Vagina (tissue), 2 donors: Measurements from ENCODE around the gene MYH11. TPM values are rescaled to one million over a fixed set of nuclear protein-coding genes. Genes with fewer than 3 reads are reported as not detected.

Source experiments
- DNase-seq, 2 donors: peaks; one replicate each; pipeline ENCODE4 v3.0.0-alpha.2; 2017; ENCODE audit errors: extremely low spot score in 2 of 2
- H3K27ac ChIP-seq: fragments of 200-600 bp; sonication (generic); one replicate; pipeline ENCODE4 v1.5.1; 2019
- H3K27me3 ChIP-seq: fragments of 200-600 bp; sonication (generic); one replicate; pipeline ENCODE4 v1.5.1; 2019
- H3K36me3 ChIP-seq, 2 donors: fragments of 200-600 bp; sonication (generic); one replicate each; pipeline ENCODE4 v1.5.1; 2017 to 2019
- H3K4me1 ChIP-seq: fragments of 200-600 bp; sonication (generic); one replicate; pipeline ENCODE4 v1.5.1; 2019
- H3K4me3 ChIP-seq, 2 donors: fragments of 200-600 bp; sonication (generic); 1 replicate in 1 of 2; 2 replicates in 1 of 2; pipeline ENCODE4 v1.5.1; 2016 to 2019
- H3K9me3 ChIP-seq: fragments of 200-600 bp; sonication (generic); one replicate; pipeline ENCODE4 v1.5.1; 2019
- POLR2A ChIP-seq, 2 donors: fragments of 450-650 bp; IDR thresholded peaks; one replicate each; pipeline ENCODE4 v1.6.1; 2017; ENCODE audit warnings: antibody characterized with exemption in 2 of 2, mild to moderate bottlenecking in 2 of 2, moderate library complexity in 2 of 2
- POLR2AphosphoS5 ChIP-seq, 2 donors: sonication (generic); formaldehyde crosslinking; IDR thresholded peaks; one replicate each; pipeline ENCODE4 v1.9.0; 2017; ENCODE audit warnings: antibody characterized with exemption in 2 of 2, mild to moderate bottlenecking in 2 of 2, low read depth in 1 of 2; ENCODE audit not compliant: insufficient read depth in 1 of 2
- intact Hi-C: fragments of 100-400 bp; cut with DNase I; formaldehyde crosslinking; loops from one replicate; pipeline ENCODE4 v1.15.1; 2023
- total RNA-seq: library from RNA; depleted of rRNA; stranded (reverse); fragments of >200 nt; gene quantifications from one replicate; pipeline ENCODE4 v1.2.3, GENCODE V29; 2016
- TF ChIP-seq, protein P1 (sequence below), 3 experiments: fragments of 450-650 bp in 2 of 3; fragments of 200-600 bp in 1 of 3; sonication (generic) in 1 of 3; IDR thresholded peaks; one replicate each; pipeline ENCODE4 v1.5.1; 2017 to 2019; ENCODE audit warnings: antibody characterized with exemption in 3 of 3, mild to moderate bottlenecking in 2 of 3, moderate library complexity in 2 of 3

Gene MYH11
- total RNA-seq, 1 donor from 2014 or later = 822 TPM

DNA sequence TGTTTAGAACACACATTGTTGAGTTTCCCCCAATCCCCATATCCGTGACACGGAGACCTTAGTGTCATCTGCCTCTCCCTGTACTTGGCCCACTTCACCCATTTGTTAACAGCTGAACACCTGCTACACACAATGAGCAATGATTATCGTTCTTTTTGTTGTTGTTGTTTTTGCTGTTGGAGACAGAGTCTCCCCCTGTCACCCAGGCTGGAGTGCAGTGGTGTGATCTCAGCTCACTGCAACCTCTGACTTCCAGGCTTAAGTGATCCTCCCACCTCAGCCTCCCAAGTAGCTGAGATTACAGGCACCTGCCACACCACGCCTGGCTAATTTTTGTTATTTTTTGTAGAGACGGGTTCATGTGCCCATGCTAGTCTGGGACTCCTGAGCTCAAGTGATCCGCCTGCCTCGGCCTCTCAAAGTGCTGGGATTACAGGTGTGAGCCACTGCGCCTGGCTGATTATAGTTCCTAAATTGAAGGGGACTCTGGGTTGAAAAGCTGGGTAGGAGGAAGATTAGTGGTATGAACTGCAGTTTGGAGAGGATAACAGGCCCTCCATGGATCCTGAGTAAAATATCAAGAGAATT lies 185.2 kb downstream of the MYH11 start:
- Histone ChIP-seq H3K27me3 (no peaks in the 10 kb centered on the region), H3K4me3 (no peak overlapping the region), H3K36me3 (peaks cover 0 to 30% of the 10 kb centered on the region in 2 donors), H3K4me1 (peaks cover 33% of the 10 kb centered on the region), H3K27ac (peak overlapping the region; percentile 94), H3K9me3 (no peaks in the 10 kb centered on the region)
- no peak for DNase-seq
- intact Hi-C loops = no loop called here
- no peak for TF ChIP-seq POLR2AphosphoS5 (IDR thresholded peaks at IDR 0.05; ENCODE audit: insufficient read depth in 1 of 2, low read depth in 1 of 2)
- TF ChIP-seq, protein P1, sequence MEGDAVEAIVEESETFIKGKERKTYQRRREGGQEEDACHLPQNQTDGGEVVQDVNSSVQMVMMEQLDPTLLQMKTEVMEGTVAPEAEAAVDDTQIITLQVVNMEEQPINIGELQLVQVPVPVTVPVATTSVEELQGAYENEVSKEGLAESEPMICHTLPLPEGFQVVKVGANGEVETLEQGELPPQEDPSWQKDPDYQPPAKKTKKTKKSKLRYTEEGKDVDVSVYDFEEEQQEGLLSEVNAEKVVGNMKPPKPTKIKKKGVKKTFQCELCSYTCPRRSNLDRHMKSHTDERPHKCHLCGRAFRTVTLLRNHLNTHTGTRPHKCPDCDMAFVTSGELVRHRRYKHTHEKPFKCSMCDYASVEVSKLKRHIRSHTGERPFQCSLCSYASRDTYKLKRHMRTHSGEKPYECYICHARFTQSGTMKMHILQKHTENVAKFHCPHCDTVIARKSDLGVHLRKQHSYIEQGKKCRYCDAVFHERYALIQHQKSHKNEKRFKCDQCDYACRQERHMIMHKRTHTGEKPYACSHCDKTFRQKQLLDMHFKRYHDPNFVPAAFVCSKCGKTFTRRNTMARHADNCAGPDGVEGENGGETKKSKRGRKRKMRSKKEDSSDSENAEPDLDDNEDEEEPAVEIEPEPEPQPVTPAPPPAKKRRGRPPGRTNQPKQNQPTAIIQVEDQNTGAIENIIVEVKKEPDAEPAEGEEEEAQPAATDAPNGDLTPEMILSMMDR (IDR thresholded peaks at IDR 0.05) = no peak

DNA sequence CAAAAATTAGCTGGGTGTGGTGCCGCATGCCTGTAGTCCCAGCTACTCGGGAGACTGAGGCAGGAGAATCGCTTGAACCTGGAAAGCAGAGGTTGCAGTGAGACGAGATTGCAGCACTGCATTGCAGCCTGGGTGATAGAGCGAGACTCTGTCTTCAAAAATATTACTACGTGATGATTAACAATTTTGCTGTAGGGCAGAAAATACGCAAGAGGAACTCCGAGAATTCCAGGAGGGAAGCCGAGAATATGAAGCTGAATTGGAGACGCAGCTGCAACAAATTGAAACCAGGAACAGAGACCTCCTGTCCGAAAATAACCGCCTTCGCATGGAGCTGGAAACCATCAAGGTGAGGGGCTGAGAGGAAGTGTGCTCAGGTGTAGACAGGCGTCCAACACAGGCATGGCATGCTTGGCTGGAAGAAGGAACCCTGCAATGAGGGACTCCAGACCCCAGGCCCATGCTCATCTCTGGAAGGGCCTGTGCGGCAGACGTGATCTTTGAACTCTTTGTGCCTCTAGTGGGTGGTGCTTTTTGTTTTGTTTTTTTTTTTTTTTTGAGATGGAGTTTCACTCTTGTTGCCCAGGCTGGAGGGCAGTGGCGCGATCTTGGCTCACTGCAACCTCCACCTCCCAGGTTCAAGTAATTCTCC lies 189.6 kb downstream of the MYH11 start:
- H3K4me1 ChIP-seq = peaks cover 8% of the 10 kb centered on the region
- H3K27ac ChIP-seq = no peak overlapping the region
- no peak for DNase-seq
- no peaks in the 10 kb centered on the region for H3K27me3 ChIP-seq
- peaks cover 0 to 50% of the 10 kb centered on the region in 2 donors for H3K36me3 ChIP-seq
- TF ChIP-seq POLR2AphosphoS5 (IDR thresholded peaks at IDR 0.05; ENCODE audit: insufficient read depth in 1 of 2, low read depth in 1 of 2) = no peak
- TF ChIP-seq, protein P1 (IDR thresholded peaks at IDR 0.05) = no peak
- no peak for TF ChIP-seq POLR2A (IDR thresholded peaks at IDR 0.05)
- no peaks in the 10 kb centered on the region for H3K9me3 ChIP-seq
- intact Hi-C loops = no loop called here
- no peak overlapping the region for H3K4me3 ChIP-seq

DNA sequence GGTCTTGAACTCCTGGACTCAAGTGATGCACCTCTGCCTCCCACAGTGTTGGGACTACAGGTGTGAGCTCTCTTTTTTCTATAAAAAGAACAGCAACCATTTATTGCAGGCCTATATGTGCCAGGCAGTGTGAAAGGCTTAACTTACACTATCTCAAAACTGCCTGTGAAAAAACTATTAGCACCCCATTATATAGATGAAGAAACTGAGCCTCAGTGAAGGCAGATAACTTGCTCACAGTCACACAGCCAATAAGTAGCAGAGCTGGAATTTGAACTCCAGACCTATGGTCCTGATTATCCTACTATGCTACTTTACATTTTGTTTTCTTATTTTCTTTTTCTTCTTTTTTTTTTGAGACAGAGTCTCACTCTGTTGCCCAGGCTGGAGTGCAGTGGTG lies 191.7 kb downstream of the MYH11 start:
- no peak for TF ChIP-seq POLR2A (IDR thresholded peaks at IDR 0.05)
- TF ChIP-seq POLR2AphosphoS5 (IDR thresholded peaks at IDR 0.05; ENCODE audit: insufficient read depth in 1 of 2, low read depth in 1 of 2) = no peak
- TF ChIP-seq, protein P1 (IDR thresholded peaks at IDR 0.05) = no peak
- Histone ChIP-seq H3K27me3 (no peaks in the 10 kb centered on the region), H3K36me3 (peaks cover 0 to 54% of the 10 kb centered on the region in 2 donors), H3K4me1 (no peaks in the 10 kb centered on the region), H3K27ac (no peak overlapping the region), H3K4me3 (no peak overlapping the region), H3K9me3 (no peaks in the 10 kb centered on the region)
- intact Hi-C loops = no loop called here
- no peak for DNase-seq

DNA sequence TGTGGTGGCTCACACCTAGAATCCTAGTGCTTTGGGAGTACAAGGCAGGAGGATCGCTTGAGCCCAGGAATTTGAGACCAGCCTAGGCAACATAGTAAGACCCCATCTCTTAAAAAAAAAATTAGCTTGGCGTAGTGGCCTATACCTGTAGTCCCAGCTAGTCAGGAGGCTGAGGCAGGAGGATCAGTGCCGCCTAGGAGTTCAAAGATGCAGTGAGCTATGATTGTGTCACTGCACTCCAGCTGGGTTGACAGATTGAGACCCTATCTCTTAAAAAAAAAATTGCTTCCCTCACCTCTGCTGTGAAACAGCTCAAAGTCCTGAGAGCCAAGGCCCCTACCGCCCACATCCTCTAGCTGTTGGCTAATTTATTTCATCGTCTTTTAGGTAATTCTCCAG lies 196.6 kb downstream of the MYH11 start:
- intact Hi-C loops = no loop called here
- no peak for DNase-seq
- Histone ChIP-seq H3K9me3 (no peaks in the 10 kb centered on the region), H3K36me3 (peaks cover 0 to 14% of the 10 kb centered on the region in 2 donors), H3K4me1 (peaks cover 6% of the 10 kb centered on the region), H3K4me3 (no peak overlapping the region), H3K27ac (peak overlapping the region; percentile 25), H3K27me3 (no peaks in the 10 kb centered on the region)
- TF ChIP-seq POLR2AphosphoS5 (IDR thresholded peaks at IDR 0.05; ENCODE audit: insufficient read depth in 1 of 2, low read depth in 1 of 2) (no peak), POLR2A (IDR thresholded peaks at IDR 0.05) (no peak)
- TF ChIP-seq, protein P1 (IDR thresholded peaks at IDR 0.05) = no peak

DNA sequence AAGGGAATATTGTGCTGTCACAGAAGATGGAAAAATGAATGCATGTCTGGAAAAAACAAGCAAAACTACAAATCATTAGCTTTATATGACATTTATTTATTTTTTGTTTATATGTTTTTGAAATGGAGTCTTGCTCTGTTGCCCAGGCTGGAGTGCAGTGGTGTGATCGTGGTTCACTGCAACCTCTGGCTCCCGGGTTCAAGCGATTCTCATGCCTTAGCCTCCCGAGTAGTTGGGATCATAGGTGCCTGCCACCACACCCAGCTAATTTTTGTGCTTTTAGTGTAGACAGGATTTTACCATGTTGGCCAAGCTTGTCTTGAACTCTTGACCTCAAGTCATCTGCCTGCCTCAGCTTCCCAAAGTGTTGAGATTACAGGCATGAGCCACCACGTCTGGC lies 198.3 kb downstream of the MYH11 start:
- DNase-seq = no peak
- Histone ChIP-seq H3K9me3 (no peaks in the 10 kb centered on the region), H3K4me1 (peaks cover 13% of the 10 kb centered on the region), H3K27ac (no peak overlapping the region), H3K27me3 (no peaks in the 10 kb centered on the region), H3K36me3 (peaks cover 0 to 6% of the 10 kb centered on the region in 2 donors), H3K4me3 (no peak overlapping the region)
- intact Hi-C loops = no loop called here
- TF ChIP-seq POLR2A (IDR thresholded peaks at IDR 0.05) = no peak
